PC-3 (cell line): ENCODE results near the gene RBMXL2. TPM values are rescaled to one million over a fixed set of nuclear protein-coding genes. Genes with fewer than 3 reads are reported as not detected.

Experiments
- ATAC-seq: fragments of 200-7000 bp; cut with Tn5 transposase; 2 replicates; pipeline ENCODE4 v1.9.1; 2020; ENCODE audit warnings: mild to moderate bottlenecking, moderate library complexity
- BruUV-seq: library from RNA; stranded (reverse); fragments of 400-500 nt; replicated peaks from 2 replicates; lab custom pipeline; 2021; lab: Mats Ljungman, UMichigan
- CTCF ChIA-PET: fragments of 300-600 bp; sonication (Branson Sonifier 250); formaldehyde crosslinking; loops from one replicate; lab custom pipeline; 2022; ENCODE audit warnings: antibody characterized with exemption; lab: Charles Lee
- POLR2A ChIA-PET: fragments of 300-600 bp; sonication (Branson Sonifier 250); formaldehyde crosslinking; loops from one replicate; lab custom pipeline; 2022; ENCODE audit warnings: antibody characterized with exemption; ENCODE audit not compliant: unreplicated experiment; lab: Charles Lee
- DNase-seq: peaks from one replicate; pipeline ENCODE4 v3.0.0-alpha.2; 2015
- H2AFZ ChIP-seq: fragments of 300-600 bp; sonication (generic); 2 replicates; pipeline ENCODE4 v1.6.0; 2016; ENCODE audit warnings: antibody characterized with exemption, low read length
- H3F3A ChIP-seq: fragments of 300-600 bp; sonication (generic); one replicate; pipeline ENCODE4 v1.6.0; 2017; ENCODE audit warnings: antibody characterized with exemption, low read length, control low read depth, mild to moderate bottlenecking; ENCODE audit not compliant: unreplicated experiment
- H3K27ac ChIP-seq: fragments of 300-600 bp; sonication (generic); 2 replicates; pipeline ENCODE4 v1.5.1; 2016; ENCODE audit warnings: mild to moderate bottlenecking, low read length
- H3K27me3 ChIP-seq: fragments of 300-600 bp; sonication (generic); 2 replicates; pipeline ENCODE4 v1.6.1; 2016; ENCODE audit warnings: low read length, mixed read lengths
- H3K36me3 ChIP-seq: fragments of 300-600 bp; sonication (generic); 2 replicates; pipeline ENCODE4 v1.6.1; 2016; ENCODE audit warnings: low read depth, mixed run types, low read length, mixed read lengths
- H3K4me1 ChIP-seq: fragments of 300-600 bp; sonication (generic); 2 replicates; pipeline ENCODE4 v1.5.1; 2016; ENCODE audit warnings: low read length; ENCODE audit not compliant: insufficient read depth
- H3K4me2 ChIP-seq: fragments of 300-600 bp; sonication (generic); 2 replicates; pipeline ENCODE4 v1.6.0; 2016; ENCODE audit warnings: low read length
- H3K4me3 ChIP-seq: fragments of 300-600 bp; sonication (generic); 2 replicates; pipeline ENCODE4 v1.5.1; 2016; ENCODE audit warnings: mild to moderate bottlenecking, low read length, mixed read lengths
- H3K79me2 ChIP-seq: fragments of 300-600 bp; sonication (generic); 2 replicates; pipeline ENCODE4 v1.6.1; 2017; ENCODE audit warnings: low read length, mixed read lengths
- H3K9ac ChIP-seq: fragments of 300-600 bp; sonication (generic); 2 replicates; pipeline ENCODE4 v1.6.0; 2016; ENCODE audit warnings: mild to moderate bottlenecking, low read length
- H3K9me2 ChIP-seq: fragments of 300-600 bp; sonication (generic); replicated peaks from 2 replicates; pipeline ENCODE4 v1.6.1; 2016; ENCODE audit warnings: mixed run types, low read length, mixed read lengths
- H3K9me3 ChIP-seq: fragments of 300-600 bp; sonication (generic); 2 replicates; pipeline ENCODE4 v1.6.1; 2016; ENCODE audit warnings: low read length, mixed read lengths
- H4K20me1 ChIP-seq: fragments of 300-600 bp; sonication (generic); 2 replicates; pipeline ENCODE4 v1.6.1; 2016; ENCODE audit warnings: low read length, mixed read lengths
- CTCF ChIP-seq: fragments of 300-600 bp; sonication (generic); conservative IDR thresholded peaks from 2 replicates; pipeline ENCODE4 v1.5.1; 2017; ENCODE audit warnings: antibody characterized with exemption, low read depth, mild to moderate bottlenecking, low read length
- EZH2 ChIP-seq: fragments of 300-600 bp; sonication (generic); IDR thresholded peaks from one replicate; pipeline ENCODE4 v1.6.1; 2017; ENCODE audit warnings: antibody characterized with exemption, mild to moderate bottlenecking, low read length; ENCODE audit not compliant: unreplicated experiment
- EZH2phosphoT487 ChIP-seq: fragments of 300-600 bp; sonication (generic); IDR thresholded peaks from 2 replicates; pipeline ENCODE4 v1.6.1; 2018; ENCODE audit warnings: mild to moderate bottlenecking, antibody characterized with exemption, low read length, borderline replicate concordance
- intact Hi-C: fragments of 100-400 bp; cut with micrococcal nuclease; formaldehyde crosslinking; loops from 2 replicates; pipeline ENCODE4 v1.9.0; 2023
- total RNA-seq: library from RNA; depleted of rRNA; stranded (reverse); fragments of >200 nt; gene quantifications from 2 replicates; pipeline ENCODE4 v1.2.3, GENCODE V29; 2014

RBMXL2 gene
- total RNA-seq, 1 experiment from 2014 or later, result 0.15 TPM

GRCh38 chr11:7062534-7062933 lies 26.3 kb upstream of the RBMXL2 start:
- BruUV-seq, result no TSS peak

GRCh38 chr11:7072401-7073028 lies 16.3 kb upstream of the RBMXL2 start:
- no peaks in the 10 kb centered on the region for H3K9me3 ChIP-seq
- ChIA-PET CTCF (no interaction called here), POLR2A (no interaction called here)
- no peaks in the 10 kb centered on the region for H3F3A ChIP-seq
- H3K4me2 ChIP-seq, result no peak overlapping the region
- TF ChIP-seq EZH2phosphoT487 (no peak), CTCF (no peak), EZH2 (no peak)
- H3K9me2 ChIP-seq, result no peaks in the 10 kb centered on the region
- H3K36me3 ChIP-seq, result no peaks in the 10 kb centered on the region
- no peaks in the 10 kb centered on the region for H3K4me1 ChIP-seq
- H3K27ac ChIP-seq, result no peak overlapping the region
- H3K9ac ChIP-seq, result no peak overlapping the region
- ATAC-seq, result no peak
- DNase-seq, result no peak
- no peak overlapping the region for H2AFZ ChIP-seq
- no peak overlapping the region for H3K4me3 ChIP-seq
- H3K27me3 ChIP-seq, result peaks cover 9% of the 10 kb centered on the region; the same call in 1 of the 2 replicates
- BruUV-seq, result no TSS peak
- intact Hi-C loops, result no loop called here
- no peaks in the 10 kb centered on the region for H3K79me2 ChIP-seq
- H4K20me1 ChIP-seq, result no peaks in the 10 kb centered on the region

More at GRCh38 chr11:7062534-7062933, 26.3 kb upstream of the RBMXL2 start:
- POLR2A ChIA-PET, result interaction anchor here (0.6 kb wide), 1 partner anchor 603 kb away, joined by 3 read pairs; no protein-coding TSS in a partner anchor
- Histone ChIP-seq H3K36me3 (no peaks in the 10 kb centered on the region), H3K4me2 (no peak overlapping the region), H3K9ac (no peak overlapping the region), H3K4me1 (no peaks in the 10 kb centered on the region), H3K9me2 (no peaks in the 10 kb centered on the region), H3K9me3 (no peaks in the 10 kb centered on the region), H3K79me2 (no peaks in the 10 kb centered on the region), H2AFZ (no peak overlapping the region), H4K20me1 (no peaks in the 10 kb centered on the region), H3K4me3 (no peak overlapping the region), H3F3A (no peaks in the 10 kb centered on the region), H3K27ac (no peak overlapping the region), H3K27me3 (no peaks in the 10 kb centered on the region)
- ATAC-seq, result no peak
- TF ChIP-seq EZH2phosphoT487, result no peak
- TF ChIP-seq CTCF, result no peak
- no peak for TF ChIP-seq EZH2
- intact Hi-C loops, result no loop called here
- DNase-seq, result no peak
- CTCF ChIA-PET, result no interaction called here

GRCh38 chr11:7077101-7077500 lies 11.7 kb upstream of the RBMXL2 start:
- Histone ChIP-seq H3K9ac (no peak overlapping the region), H3K79me2 (no peaks in the 10 kb centered on the region), H3F3A (no peaks in the 10 kb centered on the region), H4K20me1 (no peaks in the 10 kb centered on the region), H3K4me3 (no peak overlapping the region), H3K4me1 (no peaks in the 10 kb centered on the region), H3K9me2 (no peaks in the 10 kb centered on the region), H3K36me3 (no peaks in the 10 kb centered on the region), H2AFZ (no peak overlapping the region), H3K9me3 (no peaks in the 10 kb centered on the region), H3K4me2 (no peak overlapping the region), H3K27me3 (peaks cover 9% of the 10 kb centered on the region; the same call in 1 of the 2 replicates), H3K27ac (no peak overlapping the region)
- DNase-seq (no peak), ATAC-seq (no peak)
- ChIA-PET CTCF (no interaction called here), POLR2A (no interaction called here)
- intact Hi-C loops, result no loop called here
- TF ChIP-seq EZH2phosphoT487 (no peak), CTCF (no peak), EZH2 (no peak)
- BruUV-seq, result no TSS peak
